Keratinocyte (primary cell): Measurements from ENCODE around the gene FAM162B.

ENCODE experiments used
- EZH2 ChIP-seq: IDR thresholded peaks from one replicate; pipeline ENCODE4 v1.6.1; 2012; ENCODE audit warnings: inconsistent platforms, mild to moderate bottlenecking, low read length, moderate library complexity
- TF ChIP-seq, protein P1 (sequence below), 3 experiments: IDR thresholded peaks in 1 of 3; conservative IDR thresholded peaks in 1 of 3; optimal IDR thresholded peaks in 1 of 3; 2 replicates in 2 of 3; 3 replicates in 1 of 3; pipeline versions ENCODE3 to v1.5.1; 2011; ENCODE audit warnings: low read length in 3 of 3, mild to moderate bottlenecking in 3 of 3, moderate library complexity in 2 of 3, control low read depth in 1 of 3, inconsistent platforms in 1 of 3; ENCODE audit not compliant: insufficient read depth in 2 of 3; ENCODE audit errors: extremely low read depth in 1 of 3

- TF ChIP-seq, protein P1, sequence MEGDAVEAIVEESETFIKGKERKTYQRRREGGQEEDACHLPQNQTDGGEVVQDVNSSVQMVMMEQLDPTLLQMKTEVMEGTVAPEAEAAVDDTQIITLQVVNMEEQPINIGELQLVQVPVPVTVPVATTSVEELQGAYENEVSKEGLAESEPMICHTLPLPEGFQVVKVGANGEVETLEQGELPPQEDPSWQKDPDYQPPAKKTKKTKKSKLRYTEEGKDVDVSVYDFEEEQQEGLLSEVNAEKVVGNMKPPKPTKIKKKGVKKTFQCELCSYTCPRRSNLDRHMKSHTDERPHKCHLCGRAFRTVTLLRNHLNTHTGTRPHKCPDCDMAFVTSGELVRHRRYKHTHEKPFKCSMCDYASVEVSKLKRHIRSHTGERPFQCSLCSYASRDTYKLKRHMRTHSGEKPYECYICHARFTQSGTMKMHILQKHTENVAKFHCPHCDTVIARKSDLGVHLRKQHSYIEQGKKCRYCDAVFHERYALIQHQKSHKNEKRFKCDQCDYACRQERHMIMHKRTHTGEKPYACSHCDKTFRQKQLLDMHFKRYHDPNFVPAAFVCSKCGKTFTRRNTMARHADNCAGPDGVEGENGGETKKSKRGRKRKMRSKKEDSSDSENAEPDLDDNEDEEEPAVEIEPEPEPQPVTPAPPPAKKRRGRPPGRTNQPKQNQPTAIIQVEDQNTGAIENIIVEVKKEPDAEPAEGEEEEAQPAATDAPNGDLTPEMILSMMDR (optimal IDR thresholded peaks at IDR 0.05 in 1 of 3, IDR thresholded peaks at IDR 0.05 in 1 of 3, conservative IDR thresholded peaks at IDR 0.05 in 1 of 3; ENCODE audit: extremely low read depth in 1 of 3, insufficient read depth in 2 of 3, low read length in 3 of 3): no peak
- no peak for TF ChIP-seq EZH2
Measured at GRCh38 chr6:116799945-116800344, 34.4 kb upstream of the FAM162B start.
